ENCODE results near the gene LRRC51.

The LRRC51 gene

DNA sequence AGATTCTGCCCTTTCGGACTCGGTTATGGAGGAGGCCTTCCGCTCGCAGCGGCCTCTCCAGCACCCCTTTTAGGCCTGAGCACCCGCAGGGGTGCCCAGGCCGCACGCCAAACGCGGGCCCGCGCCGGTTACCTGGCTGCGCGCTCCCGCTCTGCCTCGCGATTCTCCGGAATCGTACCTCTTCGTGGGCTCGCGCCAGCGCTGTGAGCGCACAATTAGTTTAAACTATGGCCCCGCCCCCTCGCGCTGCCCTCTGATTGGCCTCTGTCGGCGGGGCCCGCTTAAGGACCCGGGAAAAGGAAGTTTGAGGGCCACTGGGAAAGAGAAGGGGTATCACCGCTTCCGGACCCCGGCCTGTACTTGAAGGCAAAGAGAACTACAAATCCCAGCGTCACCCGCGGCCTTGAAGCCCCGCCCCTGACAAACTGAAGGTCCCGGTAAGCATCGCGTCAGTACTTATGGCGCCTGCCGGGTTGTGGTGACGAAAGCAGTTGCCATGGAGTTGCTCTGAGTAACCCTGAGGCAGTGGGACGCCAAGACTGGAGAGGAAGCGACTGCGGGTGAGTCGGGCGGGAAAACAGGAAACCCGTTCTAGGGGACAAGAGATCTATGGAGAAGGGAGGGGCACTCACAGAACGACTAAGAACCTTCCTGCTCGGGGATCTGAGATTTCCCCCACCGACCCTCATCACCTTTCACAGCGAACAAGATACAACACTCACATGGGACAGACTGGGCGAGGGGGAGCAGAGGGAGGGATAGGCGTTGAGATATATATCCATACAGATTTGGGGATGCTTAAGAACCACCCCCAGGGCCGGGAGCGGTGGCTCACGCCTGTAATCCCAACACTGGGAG lies at the start of gene LRRC51, which contains the start of gene NUMA1:
Gene LRRC51, plus strand, starts transcription at position 525 of the 858 bp plus-strand sequence. CDS start 8,234 bp downstream, outside the sequence.
Gene NUMA1, minus strand, starts transcription at position 217 of the 858 bp plus-strand sequence. CDS start 44,599 bp downstream, outside the sequence.
- DNase-seq, result peak; percentile 100

- no peak for DNase-seq
Measured at GRCh38 chr11:72036687-72037086, 44.0 kb upstream of the LRRC51 start.

DNA sequence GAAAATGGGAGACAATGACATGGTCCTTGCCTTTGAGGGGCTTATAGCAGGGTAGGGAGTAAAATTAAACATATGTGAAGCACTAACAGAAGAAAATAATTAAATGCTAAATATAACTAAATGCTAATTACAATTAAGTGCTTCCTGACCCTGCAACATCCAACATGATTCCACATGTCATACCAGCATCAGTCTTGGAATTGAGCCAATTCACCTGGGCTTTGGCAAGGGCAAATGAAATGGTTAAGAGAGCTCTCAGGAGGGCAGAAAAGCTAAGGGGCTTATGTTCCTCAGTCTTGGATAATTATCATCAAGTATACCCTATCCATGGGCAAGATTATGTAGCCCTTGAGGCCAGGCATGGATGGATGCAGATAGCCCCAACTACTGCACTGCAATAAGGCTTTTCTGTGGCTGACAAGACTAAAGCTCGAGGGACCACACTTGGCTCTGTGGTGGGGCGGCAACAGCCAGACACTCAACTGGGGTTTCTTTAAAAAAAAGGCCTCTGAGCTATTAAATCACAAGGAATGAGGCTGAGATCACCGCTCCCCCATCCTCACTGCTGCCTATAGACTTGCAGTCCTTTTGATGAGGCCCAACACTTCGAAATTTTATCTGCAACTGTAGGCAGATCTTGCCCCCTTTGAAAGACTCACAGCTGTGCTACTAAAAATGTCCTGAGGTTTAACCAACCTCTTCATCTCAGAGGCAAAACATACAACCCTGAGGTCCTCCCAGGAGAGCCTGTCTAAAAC lies 42.9 kb upstream of the LRRC51 start:
- no peak for DNase-seq

DNA sequence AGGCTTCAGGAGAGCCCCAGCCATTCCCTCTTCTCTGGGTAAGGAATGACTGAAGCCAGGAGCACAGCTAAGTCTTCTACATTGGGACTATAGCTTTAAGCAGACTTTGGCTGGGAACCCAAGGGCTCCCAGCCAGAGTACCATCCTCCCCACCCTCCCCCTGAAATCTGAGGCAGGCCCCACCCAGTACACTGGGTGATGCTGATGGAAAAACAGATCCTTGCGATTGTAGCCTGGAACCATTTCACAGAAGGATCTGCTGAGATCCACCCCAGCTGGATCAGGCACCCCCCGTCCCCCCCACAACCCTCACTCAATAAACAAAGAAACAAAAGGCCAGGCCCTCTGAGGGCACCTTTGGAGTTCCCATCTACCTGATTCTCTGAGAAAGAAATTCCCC lies 42.2 kb upstream of the LRRC51 start:
- peak; percentile 14 for DNase-seq

DNA sequence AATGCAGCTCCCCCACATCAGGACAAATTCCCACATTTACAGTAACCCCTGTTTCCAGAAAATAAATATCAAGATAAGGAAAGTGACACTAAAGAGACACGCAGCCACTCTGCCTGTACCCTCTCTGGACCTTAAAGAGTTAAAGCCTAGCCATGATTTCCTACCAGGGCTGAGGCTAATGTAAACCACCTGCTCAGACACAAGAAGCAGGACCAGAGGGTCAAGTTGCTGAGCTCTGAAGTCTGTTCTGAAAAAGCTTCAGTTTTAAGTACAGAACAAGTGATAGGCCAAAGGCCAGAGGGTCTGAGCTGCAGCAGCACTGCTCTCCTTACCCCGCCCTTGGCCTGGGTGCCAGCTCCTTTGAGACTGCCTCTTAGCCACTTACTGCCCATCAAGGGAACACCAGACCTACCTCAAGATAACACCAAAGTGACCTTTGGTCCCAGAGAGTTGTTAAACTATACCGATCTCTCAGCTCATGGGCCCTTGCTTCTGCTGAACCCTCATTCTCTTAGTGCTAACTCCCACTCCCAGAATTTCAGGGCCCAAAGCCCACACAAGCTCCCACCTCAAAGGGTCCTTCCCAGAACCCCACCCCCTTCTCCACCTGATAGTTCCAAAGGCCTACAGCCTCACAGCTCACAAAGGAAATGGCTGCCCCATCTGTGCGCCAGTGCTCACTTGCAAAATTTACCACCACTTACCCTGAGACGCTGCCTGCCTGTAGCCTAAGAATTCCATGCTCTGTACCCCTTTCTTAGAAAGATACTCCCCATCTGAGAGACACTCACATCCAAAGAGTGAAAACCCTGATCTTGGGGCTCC lies 41.4 kb upstream of the LRRC51 start:
- no peak for DNase-seq

GRCh38 chr11:72039856-72040401 lies 40.7 kb upstream of the LRRC51 start:
- no peak for DNase-seq

DNA sequence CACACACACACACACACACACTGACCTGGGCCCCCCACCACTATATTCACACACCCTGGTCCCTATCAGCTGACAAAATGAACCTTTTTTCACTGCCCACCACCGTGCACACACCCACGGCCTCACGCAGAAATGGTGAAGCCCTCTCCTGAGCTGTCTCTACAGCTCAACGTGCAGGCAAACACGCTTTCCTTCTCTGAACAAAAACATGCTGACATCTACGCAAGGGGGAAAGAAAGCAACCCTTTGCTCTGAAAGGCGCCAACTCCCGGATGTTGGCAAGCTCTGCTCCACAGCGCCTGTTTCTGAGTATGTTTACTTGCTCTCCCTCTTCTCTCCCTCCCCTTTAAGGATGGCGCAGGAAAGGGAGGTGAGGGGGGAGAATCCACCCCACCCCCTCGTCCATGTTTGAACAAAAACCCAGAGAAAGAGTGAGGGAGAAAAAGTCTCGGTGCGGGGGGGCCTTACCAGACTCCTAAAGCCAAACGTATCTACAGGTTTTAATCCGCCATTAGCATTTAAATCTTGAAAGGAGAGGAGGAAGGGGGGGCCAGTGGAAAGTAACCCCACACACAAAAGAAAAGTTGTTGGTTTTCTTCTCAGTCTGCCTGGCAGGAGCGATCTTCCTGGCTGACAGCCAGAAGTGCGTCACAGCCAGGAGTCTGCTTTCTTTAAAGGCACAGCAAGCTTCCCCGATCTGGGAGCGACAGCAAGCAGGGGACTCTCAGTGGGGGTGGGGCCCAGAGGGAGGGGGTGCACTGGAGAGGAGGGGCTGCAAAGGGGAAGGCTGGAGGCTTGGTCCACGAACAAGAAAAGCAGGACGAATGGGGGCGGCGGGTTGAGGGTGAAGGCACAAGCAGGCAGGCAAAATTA lies 39.9 kb upstream of the LRRC51 start:
- peak; percentile 96 for DNase-seq

GRCh38 chr11:72041364-72042063 lies 39.1 kb upstream of the LRRC51 start:
- DNase-seq, result peak; percentile 84

GRCh38 chr11:72042064-72042745 lies 38.4 kb upstream of the LRRC51 start:
- no peak for DNase-seq

GRCh38 chr11:72045849-72046248 lies 34.8 kb upstream of the LRRC51 start:
- DNase-seq, result no peak

- no peak for DNase-seq
Measured at GRCh38 chr11:72048766-72049460, 31.7 kb upstream of the LRRC51 start.

- DNase-seq, result no peak
Measured at GRCh38 chr11:72058416-72059034, 22.1 kb upstream of the LRRC51 start.

- DNase-seq, result no peak
Measured at GRCh38 chr11:72061739-72062396, 18.8 kb upstream of the LRRC51 start.

- DNase-seq, result no peak
Measured at GRCh38 chr11:72066855-72067254, 13.8 kb upstream of the LRRC51 start.

DNA sequence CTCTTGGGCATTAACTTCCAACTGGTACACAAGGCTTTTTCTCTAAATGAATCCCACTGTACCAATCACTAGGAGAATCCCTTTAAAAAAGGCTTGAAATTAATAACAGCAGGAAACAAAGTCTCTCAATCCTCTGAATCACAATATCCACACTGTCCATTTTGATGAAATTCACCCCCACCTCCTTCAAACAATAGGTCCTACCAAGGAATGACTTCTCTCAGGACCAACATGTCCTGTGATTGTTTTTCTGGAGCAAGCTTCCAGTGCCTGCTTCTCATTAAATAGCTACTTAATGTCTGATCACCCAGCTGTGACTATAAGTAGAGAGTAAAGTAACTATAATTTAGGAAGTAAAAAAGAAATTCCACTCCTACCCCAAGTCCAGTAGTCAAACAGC lies 13.4 kb upstream of the LRRC51 start:
- no peak for DNase-seq

GRCh38 chr11:72067676-72068075 lies 13.0 kb upstream of the LRRC51 start:
- DNase-seq, result no peak

DNA sequence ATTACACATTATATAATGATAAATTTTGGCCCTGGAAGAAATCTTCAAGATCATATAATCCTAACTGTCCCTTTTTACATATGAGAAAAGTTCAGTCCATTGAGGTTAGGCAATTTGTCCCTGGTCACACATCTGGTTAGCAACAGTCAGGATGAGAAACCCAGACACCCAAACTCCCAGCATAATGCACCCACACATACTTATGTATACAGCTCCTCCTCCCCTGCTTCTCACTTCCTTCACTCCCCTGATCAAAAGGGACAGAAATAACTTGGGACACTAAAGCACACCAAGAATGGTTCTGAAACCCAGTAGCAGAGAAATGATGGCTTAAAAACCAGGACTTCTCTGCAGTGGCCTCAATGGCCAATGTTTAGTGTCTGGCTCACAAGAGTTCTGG lies 11.4 kb upstream of the LRRC51 start:
- DNase-seq, result no peak

DNA sequence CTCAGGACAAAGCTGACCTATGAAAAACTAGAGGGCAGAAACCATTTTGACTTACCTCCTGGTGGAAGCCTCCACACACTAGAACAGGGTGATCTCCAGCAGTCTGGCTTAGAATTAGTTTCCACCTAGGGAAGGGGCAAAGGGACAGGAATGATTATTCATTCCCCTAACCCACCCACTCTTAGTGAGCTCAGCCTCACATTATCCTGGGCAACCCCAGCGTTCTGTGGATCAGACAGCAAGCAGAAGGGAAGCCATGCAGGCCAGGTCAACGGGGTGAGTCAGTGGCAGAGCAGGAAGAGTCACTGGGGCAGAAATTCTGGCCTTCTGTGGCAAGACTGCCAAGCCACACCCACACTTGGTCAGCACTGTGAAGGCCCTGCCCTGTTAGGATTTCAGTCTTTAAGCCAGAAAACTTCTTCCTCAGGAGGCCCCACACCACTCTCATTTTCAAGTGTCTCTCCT lies 10.8 kb upstream of the LRRC51 start:
- DNase-seq, result no peak

DNA sequence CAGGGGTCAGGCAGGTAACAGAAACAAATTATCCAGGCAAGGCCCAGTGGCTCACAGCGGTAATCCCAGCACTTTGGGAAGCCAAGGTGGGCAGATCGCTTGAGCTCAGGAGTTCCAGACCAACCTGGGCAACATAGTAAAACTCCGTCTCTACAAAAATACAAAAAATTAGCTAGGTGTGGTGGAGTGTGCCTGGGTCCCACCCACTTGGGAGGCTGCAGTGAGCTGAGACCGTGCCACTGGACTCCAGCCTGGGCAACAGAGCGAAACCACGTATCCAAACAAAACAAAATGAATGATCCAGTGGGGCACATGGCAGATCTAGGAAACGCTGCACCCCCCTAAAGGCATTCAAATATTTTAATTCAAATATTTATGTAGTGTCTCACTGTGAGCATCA lies 10.2 kb upstream of the LRRC51 start:
- DNase-seq, result no peak
